Vagina (tissue), 2 donors: ENCODE results near the gene TTC39C. TPM values are rescaled to one million over a fixed set of nuclear protein-coding genes. Genes with fewer than 3 reads are reported as not detected.

ENCODE experiments used
- DNase-seq, 2 donors: peaks; one replicate each; pipeline ENCODE4 v3.0.0-alpha.2; 2017; ENCODE audit errors: extremely low spot score in 2 of 2
- H3K27ac ChIP-seq: fragments of 200-600 bp; sonication (generic); one replicate; pipeline ENCODE4 v1.5.1; 2019
- H3K27me3 ChIP-seq: fragments of 200-600 bp; sonication (generic); one replicate; pipeline ENCODE4 v1.5.1; 2019
- H3K36me3 ChIP-seq, 2 donors: fragments of 200-600 bp; sonication (generic); one replicate each; pipeline ENCODE4 v1.5.1; 2017 to 2019
- H3K4me1 ChIP-seq: fragments of 200-600 bp; sonication (generic); one replicate; pipeline ENCODE4 v1.5.1; 2019
- H3K4me3 ChIP-seq, 2 donors: fragments of 200-600 bp; sonication (generic); 1 replicate in 1 of 2; 2 replicates in 1 of 2; pipeline ENCODE4 v1.5.1; 2016 to 2019
- H3K9me3 ChIP-seq: fragments of 200-600 bp; sonication (generic); one replicate; pipeline ENCODE4 v1.5.1; 2019
- POLR2A ChIP-seq, 2 donors: fragments of 450-650 bp; IDR thresholded peaks; one replicate each; pipeline ENCODE4 v1.6.1; 2017; ENCODE audit warnings: antibody characterized with exemption in 2 of 2, mild to moderate bottlenecking in 2 of 2, moderate library complexity in 2 of 2
- POLR2AphosphoS5 ChIP-seq, 2 donors: sonication (generic); formaldehyde crosslinking; IDR thresholded peaks; one replicate each; pipeline ENCODE4 v1.9.0; 2017; ENCODE audit warnings: antibody characterized with exemption in 2 of 2, mild to moderate bottlenecking in 2 of 2, low read depth in 1 of 2; ENCODE audit not compliant: insufficient read depth in 1 of 2
- intact Hi-C: fragments of 100-400 bp; cut with DNase I; formaldehyde crosslinking; loops from one replicate; pipeline ENCODE4 v1.15.1; 2023
- total RNA-seq: library from RNA; depleted of rRNA; stranded (reverse); fragments of >200 nt; gene quantifications from one replicate; pipeline ENCODE4 v1.2.3, GENCODE V29; 2016
- TF ChIP-seq, protein P1 (sequence below), 3 experiments: fragments of 450-650 bp in 2 of 3; fragments of 200-600 bp in 1 of 3; sonication (generic) in 1 of 3; IDR thresholded peaks; one replicate each; pipeline ENCODE4 v1.5.1; 2017 to 2019; ENCODE audit warnings: antibody characterized with exemption in 3 of 3, mild to moderate bottlenecking in 2 of 3, moderate library complexity in 2 of 3

Gene TTC39C
- total RNA-seq, 1 donor from 2014 or later: 42.5 TPM

DNA sequence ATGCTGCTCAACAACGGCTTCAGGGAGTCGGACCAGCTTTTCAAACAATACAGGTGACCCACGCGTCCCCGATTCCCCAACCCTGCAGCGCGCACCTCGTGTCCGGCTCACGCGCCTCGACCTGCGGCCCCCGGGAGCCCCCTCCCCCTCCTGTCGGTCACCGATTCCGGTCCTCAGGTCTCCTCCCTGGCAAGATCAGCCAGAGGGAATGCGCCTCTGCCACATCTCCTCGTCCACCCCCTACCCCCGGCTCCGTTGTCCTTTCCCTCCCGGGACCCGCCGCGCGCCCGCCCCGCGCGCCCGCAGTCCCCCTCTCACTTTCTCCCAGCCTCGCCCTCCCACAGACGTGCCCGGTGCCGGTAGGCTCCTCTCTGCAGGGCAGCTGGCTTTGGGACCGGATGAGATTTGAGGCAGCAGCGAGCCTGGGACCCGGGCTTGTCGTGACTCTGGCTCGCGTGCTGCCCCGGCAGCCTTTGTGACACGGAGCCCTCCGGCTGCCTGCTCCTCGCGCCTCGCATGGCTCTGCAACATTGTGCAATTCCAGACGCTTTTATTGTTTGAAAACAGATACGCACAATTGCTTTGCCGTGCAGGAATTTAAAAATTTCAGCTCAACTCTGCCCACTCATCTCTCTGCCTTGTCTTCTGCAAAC lies 558 bp downstream of the TTC39C start:
- Histone ChIP-seq H3K36me3 (no peaks in the 10 kb centered on the region), H3K9me3 (no peaks in the 10 kb centered on the region), H3K4me1 (peaks cover 27% of the 10 kb centered on the region), H3K4me3 (peak overlapping the region; percentile 75 to 85), H3K27ac (peak overlapping the region; percentile 92), H3K27me3 (no peaks in the 10 kb centered on the region)
- peak in 1 of 2 donors; percentile 49 for TF ChIP-seq POLR2A (IDR thresholded peaks at IDR 0.05)
- TF ChIP-seq, protein P1, sequence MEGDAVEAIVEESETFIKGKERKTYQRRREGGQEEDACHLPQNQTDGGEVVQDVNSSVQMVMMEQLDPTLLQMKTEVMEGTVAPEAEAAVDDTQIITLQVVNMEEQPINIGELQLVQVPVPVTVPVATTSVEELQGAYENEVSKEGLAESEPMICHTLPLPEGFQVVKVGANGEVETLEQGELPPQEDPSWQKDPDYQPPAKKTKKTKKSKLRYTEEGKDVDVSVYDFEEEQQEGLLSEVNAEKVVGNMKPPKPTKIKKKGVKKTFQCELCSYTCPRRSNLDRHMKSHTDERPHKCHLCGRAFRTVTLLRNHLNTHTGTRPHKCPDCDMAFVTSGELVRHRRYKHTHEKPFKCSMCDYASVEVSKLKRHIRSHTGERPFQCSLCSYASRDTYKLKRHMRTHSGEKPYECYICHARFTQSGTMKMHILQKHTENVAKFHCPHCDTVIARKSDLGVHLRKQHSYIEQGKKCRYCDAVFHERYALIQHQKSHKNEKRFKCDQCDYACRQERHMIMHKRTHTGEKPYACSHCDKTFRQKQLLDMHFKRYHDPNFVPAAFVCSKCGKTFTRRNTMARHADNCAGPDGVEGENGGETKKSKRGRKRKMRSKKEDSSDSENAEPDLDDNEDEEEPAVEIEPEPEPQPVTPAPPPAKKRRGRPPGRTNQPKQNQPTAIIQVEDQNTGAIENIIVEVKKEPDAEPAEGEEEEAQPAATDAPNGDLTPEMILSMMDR (IDR thresholded peaks at IDR 0.05): no peak
- peak; percentile 21 to 90 for TF ChIP-seq POLR2AphosphoS5 (IDR thresholded peaks at IDR 0.05; ENCODE audit: insufficient read depth in 1 of 2, low read depth in 1 of 2)
- intact Hi-C loops: loop anchor here (5.0 to 10.0 kb wide), 3 partner anchors 60 to 188 kb away; no protein-coding TSS in a partner anchor
- no peak for DNase-seq

DNA sequence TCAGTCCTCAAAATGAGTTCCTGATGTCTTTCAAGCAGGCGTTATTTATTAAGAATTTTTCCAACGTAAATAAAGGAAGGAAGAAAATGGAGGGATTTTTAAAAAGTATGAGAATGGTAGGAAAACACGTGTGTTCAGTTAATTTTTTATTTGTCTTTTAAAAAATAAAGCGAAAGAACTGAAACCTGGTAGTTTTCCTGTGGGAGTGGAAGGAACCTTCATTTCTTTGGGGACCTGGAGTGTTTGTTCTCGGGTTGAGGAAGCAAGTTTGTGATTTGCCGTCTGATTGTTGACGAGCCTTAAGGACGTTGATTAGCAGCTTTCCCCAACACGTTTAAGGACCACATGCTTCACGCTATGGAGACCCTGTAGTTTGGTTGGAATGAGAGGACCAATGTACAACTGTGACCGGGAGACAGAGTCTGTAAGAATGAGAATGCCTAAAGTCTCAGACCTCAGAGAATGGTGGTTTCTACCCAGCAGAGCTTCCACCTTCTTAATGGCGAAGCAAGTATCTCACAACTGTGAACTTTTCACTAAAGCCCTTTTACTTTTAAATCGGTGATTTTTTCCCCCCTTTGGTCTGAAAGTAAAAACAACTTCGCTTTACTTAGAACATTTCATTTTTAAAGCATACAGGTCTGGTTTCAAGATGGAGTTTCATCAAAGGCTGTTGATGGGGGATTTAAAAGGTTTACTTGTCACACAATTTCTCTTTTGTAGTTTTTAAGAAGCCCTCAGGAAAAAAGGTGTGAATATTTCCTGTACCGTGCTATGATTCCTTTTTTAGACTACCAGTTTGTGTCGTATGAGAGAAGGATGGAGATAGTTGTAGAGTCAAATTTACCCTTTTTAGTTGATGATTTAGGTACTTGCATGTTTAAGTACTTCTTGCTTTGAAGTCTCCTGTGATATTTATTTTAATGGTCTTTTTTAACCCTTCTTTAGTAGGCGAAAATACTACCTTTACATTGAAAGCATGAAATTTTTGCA lies 1.4 kb downstream of the TTC39C start:
- no peaks in the 10 kb centered on the region for H3K36me3 ChIP-seq
- peaks cover 27% of the 10 kb centered on the region for H3K4me1 ChIP-seq
- H3K4me3 ChIP-seq: peak overlapping the region; percentile 75 to 85
- no peak for DNase-seq
- no peaks in the 10 kb centered on the region for H3K27me3 ChIP-seq
- intact Hi-C loops: loop anchor here (10.0 kb wide), 2 partner anchors 59 to 81 kb away; no protein-coding TSS in a partner anchor
- peak overlapping the region; percentile 92 for H3K27ac ChIP-seq
- no peak for TF ChIP-seq POLR2AphosphoS5 (IDR thresholded peaks at IDR 0.05; ENCODE audit: insufficient read depth in 1 of 2, low read depth in 1 of 2)
- TF ChIP-seq POLR2A (IDR thresholded peaks at IDR 0.05): no peak
- TF ChIP-seq, protein P1 (IDR thresholded peaks at IDR 0.05): no peak
- H3K9me3 ChIP-seq: no peaks in the 10 kb centered on the region

DNA sequence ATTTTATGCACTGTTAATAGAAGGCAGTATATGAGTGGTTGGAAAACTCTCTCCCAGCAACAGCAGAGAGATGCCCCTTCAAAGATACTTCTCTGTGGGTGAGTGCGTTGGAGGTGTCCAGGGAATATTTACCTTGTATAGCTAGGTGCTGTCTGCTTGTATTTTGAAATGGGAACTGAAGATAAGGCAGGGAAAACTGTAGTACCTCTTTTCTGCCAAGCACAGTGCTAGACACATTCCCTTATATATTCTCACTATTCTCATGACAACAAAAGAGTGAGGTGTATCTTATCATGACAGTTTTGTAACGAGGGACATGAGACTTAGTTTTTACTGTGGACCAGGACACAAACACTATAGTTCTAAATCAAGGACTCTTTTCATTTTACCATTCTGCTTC lies 2.1 kb downstream of the TTC39C start:
- no peak for DNase-seq
- H3K27me3 ChIP-seq: no peaks in the 10 kb centered on the region
- H3K4me3 ChIP-seq: peak overlapping the region; percentile 75 to 85
- H3K27ac ChIP-seq: no peak overlapping the region
- H3K4me1 ChIP-seq: peaks cover 27% of the 10 kb centered on the region
- H3K9me3 ChIP-seq: no peaks in the 10 kb centered on the region
- TF ChIP-seq, protein P1 (IDR thresholded peaks at IDR 0.05): no peak
- TF ChIP-seq POLR2AphosphoS5 (IDR thresholded peaks at IDR 0.05; ENCODE audit: insufficient read depth in 1 of 2, low read depth in 1 of 2): no peak
- TF ChIP-seq POLR2A (IDR thresholded peaks at IDR 0.05): no peak
- intact Hi-C loops: loop anchor here (10.0 kb wide), 2 partner anchors 58 to 82 kb away; no protein-coding TSS in a partner anchor
- no peaks in the 10 kb centered on the region for H3K36me3 ChIP-seq

DNA sequence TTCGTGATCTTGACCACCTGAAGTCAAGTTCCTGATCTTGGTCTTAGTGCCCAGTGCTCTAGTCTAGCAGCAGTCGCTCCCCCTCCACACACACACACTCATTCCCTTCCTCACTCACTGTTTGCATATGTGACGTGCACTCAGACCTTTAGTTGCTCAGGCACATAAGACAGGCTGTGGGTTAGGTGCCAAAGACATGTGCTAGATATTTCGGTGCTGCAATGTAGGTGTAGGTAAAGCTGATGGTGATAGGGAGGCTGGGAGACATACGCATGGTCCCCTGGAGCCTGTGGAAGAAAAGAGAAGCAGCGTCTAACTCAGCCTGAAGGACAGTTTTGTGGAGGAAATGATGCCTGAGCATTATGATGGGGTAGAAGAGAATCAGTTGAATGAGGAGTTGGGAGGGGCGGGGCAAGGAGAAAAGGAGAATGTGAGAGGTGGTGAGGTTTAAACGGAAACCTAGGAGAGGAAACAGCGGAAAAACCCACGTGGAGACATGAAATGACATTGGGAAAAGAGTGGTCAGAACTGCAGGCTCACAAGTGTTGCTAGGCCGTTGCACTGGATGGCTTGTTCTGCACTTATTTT lies 3.8 kb downstream of the TTC39C start:
- DNase-seq: no peak
- H3K4me3 ChIP-seq: no peak overlapping the region
- peaks cover 0 to 5% of the 10 kb centered on the region in 2 donors for H3K36me3 ChIP-seq
- no peaks in the 10 kb centered on the region for H3K27me3 ChIP-seq
- H3K9me3 ChIP-seq: no peaks in the 10 kb centered on the region
- no peak overlapping the region for H3K27ac ChIP-seq
- peaks cover 42% of the 10 kb centered on the region for H3K4me1 ChIP-seq
- TF ChIP-seq POLR2AphosphoS5 (IDR thresholded peaks at IDR 0.05; ENCODE audit: insufficient read depth in 1 of 2, low read depth in 1 of 2): no peak
- TF ChIP-seq, protein P1 (IDR thresholded peaks at IDR 0.05): no peak
- TF ChIP-seq POLR2A (IDR thresholded peaks at IDR 0.05): no peak
- intact Hi-C loops: loop anchor here (10.0 kb wide), 2 partner anchors 56 to 84 kb away; no protein-coding TSS in a partner anchor
